ENCODE results near the gene CHPT1.
"Not testable (repeated sequence)": the region's sequence is repeated elsewhere in the genome, so short reads cannot be mapped to it uniquely, and the experiment has no call there.

Gene CHPT1

DNA sequence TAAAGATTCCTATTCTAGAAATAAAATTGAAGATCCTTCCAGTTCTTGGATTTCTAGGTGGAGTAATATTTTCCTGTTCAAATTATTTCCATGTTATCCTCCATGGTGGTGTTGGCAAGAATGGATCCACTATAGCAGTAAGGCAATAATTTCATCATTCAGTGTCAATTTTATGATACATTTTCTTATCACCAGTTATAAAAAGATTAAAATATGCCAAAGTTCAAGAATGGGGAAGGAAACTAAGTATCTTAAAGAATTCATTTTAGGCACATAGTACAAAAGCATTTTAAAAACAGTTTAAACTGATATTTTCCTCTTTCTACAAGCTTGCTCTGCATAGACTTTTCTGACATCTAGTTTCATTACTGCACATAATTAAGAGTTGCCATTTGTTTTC, 22.7 kb downstream of the CHPT1 start:
- no peak for DNase-seq (ENCODE audit: low read depth, low spot score)

DNA sequence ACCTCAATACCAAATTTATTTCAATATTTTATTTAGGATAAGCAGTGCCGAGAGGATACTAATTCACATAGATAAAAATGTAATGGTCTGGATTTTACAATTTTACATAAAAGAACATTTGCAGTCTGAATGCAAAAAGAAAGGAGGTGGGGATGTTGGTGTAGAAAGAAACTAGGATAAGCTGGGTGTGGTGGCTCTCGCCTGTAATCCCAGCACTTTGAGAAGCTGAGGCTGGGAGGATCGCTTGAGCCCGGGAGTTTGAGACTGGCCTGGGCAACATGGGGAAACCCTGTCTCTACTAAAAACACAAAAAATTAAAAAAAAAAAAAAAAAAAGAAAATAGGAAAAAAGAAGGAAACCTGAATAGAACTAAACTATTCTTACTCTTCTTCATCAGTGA, 25.0 kb downstream of the CHPT1 start:
- DNase-seq (ENCODE audit: low read depth, low spot score): no peak

DNA sequence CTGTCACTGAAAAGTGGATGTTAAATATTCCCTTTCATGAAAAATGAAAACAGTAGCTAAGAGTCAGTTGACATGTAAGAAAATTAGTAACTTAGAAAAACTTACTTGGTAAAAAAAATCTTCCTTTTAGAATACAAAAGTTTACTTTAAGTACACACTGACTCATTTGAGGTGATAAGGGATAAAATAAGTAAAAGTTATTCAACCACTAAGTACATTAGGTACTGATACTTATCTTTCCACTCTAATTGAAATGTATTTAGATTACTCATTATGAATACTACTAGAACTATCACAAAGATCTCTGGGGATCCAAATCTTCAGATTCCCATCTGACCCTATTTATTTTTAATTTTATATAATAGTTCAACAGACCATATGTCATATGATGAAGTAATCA, 29.7 kb downstream of the CHPT1 start:
- no peak for DNase-seq (ENCODE audit: low read depth, low spot score)

DNA sequence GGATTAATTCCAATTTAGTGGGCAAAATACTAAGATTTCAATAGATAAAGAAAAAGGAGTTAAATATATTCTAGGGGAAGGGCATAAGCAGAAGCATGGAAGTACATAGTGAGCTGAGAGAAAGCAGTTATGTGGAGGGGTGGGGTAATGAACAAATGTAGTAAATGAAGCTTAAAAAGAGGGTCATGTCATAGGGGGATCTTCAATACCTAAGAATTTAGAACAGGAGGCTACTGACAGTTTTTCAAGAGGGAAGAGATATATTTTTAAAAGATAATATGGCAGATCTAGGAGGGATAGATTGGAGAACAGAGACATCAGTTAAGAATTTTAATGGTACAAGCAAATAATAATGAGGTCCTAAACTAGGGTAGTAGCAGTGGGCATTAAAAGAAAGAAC, 32.4 kb downstream of the CHPT1 start:
- DNase-seq (ENCODE audit: low read depth, low spot score): no peak

DNA sequence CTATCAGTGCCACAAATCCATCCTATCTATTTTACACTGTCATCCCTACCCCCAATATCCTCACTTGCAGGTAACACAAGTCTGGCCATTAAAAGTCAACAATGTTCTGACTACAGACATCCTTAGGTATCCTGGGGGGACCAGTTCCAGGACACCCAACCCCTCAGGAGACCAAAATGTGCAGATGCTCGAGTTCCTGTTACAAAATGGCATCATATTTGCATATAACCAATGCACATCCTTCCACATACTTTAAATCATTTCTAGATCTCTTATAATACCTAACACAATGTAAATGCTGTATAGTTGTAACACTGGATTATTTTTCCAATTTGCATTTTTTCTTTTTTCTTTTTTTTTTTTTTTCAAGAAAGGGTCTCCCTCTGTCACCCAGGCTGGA, 34.9 kb downstream of the CHPT1 start:
- no peak for DNase-seq (ENCODE audit: low read depth, low spot score)

DNA sequence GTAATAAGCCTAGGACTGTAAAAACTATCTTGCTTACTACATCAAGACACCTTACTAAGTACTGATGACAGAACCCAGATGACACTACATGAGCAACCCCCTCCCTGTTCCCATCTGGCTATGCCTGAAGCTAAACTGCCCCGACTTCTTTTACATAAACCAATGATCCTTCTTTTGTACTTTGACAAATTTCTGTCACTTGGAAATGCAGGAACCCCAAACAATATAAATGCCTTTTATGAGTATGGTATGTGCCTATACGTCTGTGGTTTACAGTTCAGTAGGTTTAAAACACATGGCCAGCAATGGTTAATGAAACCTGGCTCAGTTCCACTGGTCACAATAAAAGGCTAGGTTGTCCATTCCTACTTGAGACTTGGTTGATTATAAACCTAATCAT, 35.7 kb downstream of the CHPT1 start:
- no peak for DNase-seq (ENCODE audit: low read depth, low spot score)

DNA sequence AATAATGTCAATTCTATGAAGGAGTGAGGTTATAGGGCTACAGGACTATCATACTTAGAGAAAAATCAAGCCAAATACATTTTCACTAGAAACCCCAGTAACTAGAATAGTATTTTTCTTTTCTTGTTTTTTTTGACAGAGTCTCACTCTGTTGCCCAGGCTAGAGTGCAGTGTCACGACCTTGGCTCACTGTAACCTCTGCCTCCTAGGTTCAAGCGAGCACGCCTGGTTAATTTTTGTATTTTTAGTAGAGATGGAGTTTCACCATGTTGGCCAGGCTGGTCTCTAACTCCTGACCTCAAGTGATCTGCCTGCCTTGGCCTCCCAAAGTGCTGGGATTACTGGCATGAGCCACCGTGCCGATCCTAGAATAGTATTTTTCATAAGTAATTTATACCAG, 37.0 kb downstream of the CHPT1 start:
- DNase-seq (ENCODE audit: low read depth, low spot score): not testable (repeated sequence)

DNA sequence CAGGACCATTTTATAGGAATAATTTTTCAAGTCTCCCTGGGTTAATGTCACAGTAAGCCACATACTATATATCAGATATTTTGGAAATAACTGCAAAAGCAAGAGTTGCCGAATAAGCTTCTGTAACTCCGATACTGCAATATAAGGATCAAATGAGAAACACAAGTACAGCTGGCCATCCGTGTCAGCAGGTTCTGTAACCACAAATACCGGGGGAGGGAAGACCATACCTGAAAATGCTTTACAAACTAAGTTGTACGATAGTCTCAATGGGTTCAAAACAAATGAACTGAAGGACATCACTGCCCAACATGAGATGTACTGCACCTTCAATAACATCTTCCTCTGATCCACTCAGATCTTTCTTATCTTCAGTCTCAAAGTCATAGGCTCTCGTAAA, 40.0 kb downstream of the CHPT1 start:
- no peak for DNase-seq (ENCODE audit: low read depth, low spot score)

DNA sequence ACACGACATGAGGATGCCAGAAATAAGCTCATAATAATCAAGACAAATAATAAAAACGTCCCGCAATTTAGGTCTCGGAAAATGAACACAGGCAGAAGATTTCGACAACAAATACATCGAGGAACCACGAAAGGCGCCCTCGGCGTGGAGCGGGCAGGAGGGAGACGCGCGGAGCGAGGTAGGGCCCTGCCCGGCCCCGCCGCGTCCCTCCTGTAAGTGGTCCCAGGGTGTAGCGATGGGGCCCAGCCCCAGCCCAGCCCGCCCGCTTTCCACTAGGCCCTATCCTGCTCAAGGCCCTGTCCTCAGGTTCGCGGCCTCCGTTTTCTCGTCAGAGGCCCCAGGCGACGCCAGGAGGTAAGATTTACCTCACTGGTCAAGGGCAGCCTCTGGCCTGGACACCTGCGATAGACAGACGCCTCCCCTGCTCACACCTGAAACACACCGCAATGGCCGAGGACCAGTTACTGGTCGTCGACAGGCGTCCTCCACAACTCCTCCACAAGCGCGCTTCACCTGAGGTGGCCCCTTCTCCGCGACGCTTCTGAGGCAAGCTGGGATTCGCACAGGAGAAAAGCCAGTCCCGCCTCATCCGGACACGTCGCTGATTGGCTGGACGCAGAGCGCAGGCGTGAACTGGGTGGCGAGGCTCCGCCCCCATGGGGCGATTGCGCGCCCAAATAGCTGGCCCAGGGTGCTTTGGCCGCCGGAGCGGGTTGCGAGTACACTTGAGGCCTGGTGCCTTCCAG, 41.7 kb downstream of the CHPT1 start, which contains the start of gene SYCP3:
SYCP3 (minus strand) TSS at position 543 of the 746 bp plus-strand sequence. CDS start 1,527 bp downstream, outside the sequence.
- no peak for DNase-seq (ENCODE audit: low read depth, low spot score)

DNA sequence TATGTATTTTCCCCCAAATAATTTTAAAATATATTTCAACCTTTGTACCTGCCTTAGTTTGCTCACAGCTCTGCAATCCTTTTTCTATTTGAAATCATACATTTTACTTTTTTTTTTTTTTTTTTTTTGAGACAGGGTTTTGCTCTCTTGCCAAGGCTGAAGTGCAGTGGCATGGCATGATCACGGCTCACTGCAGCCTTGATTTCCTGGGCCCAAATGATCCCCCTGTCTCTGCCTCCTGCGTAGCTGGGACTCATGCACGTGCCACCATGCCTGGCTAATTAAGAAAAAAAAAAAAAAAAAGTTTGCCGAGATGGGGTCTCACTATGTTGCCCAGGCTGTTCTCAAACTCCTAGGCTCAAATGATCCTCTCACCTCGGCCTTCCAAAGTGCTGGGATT, 43.1 kb downstream of the CHPT1 start:
- DNase-seq (ENCODE audit: low read depth, low spot score): no peak

DNA sequence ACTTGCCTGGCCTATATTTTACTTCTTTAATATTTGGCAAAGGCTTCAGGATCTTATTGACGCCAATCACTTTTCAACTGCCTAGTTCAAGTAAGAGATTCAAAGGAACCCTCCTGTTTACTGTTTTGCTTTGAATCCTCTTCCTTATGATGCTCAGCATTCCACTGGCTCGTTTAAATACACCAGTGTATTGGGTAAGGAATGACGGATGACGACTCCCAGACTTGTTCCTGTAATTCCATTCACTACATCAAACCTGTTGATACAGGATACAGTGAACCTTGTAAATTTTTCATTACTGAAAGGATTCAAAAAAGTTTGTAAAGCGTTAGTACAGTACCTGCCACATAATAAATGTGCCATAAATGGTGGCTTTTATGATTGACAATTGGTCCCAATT, 43.5 kb downstream of the CHPT1 start:
- DNase-seq (ENCODE audit: low read depth, low spot score): no peak

DNA sequence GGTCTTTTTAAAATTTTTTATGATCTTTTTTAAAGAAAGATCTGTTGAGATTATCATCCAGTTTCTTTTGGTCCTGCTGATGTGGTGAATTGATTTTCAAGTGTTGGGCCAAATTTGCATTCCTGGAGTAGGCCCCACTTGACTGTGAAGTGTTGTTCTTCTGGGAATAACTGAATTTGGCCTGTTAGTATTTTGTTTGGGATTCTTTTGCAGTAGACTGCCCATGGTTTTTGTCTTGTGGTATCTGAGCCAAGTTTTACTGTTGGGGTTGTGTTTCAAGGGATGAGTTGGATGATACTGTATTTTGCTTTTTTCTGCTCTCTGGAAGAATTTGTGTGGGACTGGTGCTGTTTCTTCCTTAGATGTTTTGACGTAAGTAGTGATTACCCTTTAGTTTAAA, 45.8 kb downstream of the CHPT1 start:
- no peak for DNase-seq (ENCODE audit: low read depth, low spot score)

DNA sequence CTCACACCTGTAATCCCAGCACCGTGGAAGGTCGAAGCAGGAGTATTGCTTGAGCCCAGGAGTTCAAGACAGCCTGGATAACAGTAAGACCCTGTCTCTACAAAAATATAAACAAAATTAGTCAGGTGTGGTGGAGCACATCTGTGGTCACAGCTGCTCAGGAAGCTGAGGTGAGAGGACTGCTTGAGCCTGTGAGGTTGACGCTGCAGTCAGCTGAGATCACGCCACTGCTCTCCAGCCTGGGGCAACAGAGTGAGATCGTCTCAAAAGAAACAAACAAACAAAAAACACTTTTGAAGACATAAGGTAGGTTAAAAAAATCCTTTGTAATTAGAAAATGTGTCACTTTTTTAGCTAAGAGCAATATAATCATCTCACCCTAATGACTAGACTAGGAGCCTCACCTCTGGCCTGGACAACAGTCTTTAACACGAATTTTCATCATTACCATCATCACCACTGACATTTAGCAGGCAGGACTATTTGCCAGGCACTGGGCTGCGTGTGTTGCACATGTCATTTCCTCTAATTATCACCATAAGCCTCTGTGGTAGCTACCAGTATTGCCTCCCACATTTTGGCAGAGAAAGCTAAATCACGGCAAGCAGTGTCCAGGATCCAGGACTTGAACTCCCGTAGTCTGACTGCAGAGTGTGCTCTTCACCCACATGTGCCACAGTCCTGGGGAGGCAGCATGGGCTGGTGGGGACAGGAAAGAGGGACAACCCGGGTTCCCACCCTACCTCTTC, 46.5 kb downstream of the CHPT1 start:
- no peak for DNase-seq (ENCODE audit: low read depth, low spot score)

DNA sequence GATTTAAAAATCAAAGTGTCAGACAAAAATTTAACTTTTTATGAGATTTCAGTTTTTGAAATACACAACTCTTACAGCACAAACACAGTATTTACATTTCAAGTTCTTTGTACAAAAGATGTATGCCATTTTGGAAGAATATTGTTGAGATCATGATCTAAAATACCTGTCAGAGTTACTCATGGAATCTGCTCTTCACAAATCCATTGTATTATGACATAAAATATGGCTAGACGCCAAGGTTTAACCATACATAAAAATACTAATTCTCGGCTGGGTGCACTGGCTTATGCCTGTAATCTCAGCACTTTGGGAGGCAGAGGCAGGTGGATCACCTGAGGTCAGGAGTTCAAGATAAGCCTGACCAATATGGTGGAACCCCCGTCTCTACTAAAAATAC, 48.0 kb downstream of the CHPT1 start:
- DNase-seq (ENCODE audit: low read depth, low spot score): no peak

DNA sequence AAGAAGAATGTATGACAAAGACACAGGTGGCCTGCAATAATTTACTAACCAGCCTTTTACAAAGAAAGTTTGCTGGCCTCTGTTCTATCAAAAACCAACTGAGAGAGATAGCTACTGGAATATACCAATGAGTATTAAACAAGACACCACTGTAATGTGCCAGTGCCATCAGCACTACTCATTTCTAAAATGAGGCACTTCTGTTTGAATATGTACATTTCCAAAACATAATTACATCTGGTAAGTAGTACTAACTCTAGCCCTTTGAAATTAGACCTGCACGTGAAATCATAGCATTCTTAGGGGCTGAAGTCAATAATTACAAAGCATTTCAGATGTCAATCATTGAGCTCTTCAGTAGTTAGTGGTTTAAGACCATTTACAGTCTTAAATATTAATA, 48.8 kb downstream of the CHPT1 start:
- DNase-seq (ENCODE audit: low read depth, low spot score): no peak

DNA sequence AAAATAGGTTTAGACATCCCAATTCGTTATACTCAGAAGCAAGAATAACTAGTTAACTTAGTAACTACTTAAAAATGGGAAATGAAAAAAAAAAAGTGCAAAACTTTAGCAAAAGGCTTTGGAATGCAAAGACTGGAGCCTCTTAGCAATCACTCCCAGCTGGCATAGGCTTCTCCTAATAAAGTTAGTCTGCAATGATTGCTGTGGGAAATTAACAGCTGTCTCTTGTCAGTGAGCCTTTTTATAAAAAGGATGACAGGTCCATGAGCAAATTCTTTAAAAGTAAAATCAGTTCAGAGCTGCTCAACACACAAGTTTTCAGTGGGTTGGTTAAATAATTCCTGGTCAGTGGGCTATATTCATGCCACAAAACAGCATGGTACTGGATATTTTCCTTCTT, 49.2 kb downstream of the CHPT1 start:
- no peak for DNase-seq (ENCODE audit: low read depth, low spot score)

DNA sequence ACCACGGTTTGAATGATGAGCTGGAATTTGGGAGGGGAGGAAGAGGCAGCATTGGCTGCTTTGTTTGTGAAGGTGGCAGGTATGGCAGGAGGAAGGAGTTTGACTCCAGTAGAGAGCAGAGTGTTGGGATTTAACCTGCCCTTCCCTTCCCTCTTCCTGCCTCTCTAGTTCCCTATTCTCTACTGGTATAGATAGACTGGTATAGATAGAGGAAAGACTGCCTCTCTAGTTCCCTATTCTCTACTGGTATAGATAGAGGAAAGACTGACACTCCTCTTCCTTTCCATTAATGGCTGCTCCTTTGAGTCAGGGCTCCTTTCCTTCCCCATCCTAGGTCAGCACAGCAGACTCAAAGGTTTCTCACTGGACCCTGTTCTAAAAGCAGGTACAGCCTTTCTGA, 50.3 kb downstream of the CHPT1 start:
- no peak for DNase-seq (ENCODE audit: low read depth, low spot score)

DNA sequence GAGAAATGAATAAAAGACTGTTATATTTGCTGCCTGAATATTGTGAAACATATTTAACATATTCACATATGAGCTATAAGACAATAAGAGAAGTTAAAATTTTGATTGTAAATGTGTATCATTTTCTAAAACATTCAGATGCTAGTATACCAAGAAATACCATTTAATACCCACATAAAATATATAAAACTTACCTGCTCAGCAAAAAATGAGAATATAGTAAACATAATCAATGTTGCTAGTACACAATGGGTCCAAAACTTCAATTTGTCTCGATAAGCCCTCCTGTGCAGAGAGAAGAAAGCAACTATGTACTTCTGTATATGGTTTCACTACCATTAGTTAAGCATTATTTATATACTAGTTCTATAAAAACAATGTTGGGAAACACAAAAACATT, 51.5 kb downstream of the CHPT1 start:
- DNase-seq (ENCODE audit: low read depth, low spot score): no peak

DNA sequence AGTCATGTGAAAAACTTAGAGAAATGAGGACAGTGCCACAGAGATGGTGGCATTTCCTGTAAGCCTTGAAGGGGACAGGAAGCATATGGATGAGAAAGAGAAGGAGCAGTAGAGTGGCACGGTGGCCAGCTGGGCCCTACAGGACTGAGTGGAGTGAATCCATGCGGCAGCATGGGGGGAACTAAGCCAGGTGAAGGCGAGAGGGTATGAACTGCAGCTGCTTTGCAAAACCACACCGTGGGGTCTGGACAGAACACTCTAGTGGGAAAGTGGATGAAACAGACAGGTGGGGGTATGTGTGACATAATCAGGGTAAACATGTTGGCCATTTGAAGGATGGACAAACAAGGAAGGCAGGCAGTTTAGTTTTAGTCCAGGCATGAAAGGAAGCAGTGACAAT, 52.2 kb downstream of the CHPT1 start:
- DNase-seq (ENCODE audit: low read depth, low spot score): no peak

DNA sequence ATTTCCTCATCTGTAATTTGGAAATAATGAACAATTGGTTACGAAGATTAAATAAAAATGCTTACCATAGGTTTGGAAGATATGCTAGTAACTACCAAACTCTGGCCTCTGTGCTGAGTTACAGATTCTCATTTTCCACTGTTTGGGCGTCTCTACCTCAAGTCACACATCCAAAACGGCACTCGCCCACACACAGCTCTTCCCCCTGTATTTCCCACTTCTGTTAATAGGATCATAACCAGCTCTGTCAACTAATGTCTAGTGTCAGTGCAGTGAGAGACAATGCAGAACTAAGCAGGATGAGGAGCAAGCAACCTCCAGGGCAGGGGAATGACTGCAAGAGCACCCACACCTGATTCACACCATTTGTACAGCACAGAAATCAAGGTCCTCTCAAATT, 52.7 kb downstream of the CHPT1 start:
- DNase-seq (ENCODE audit: low read depth, low spot score): no peak

DNA sequence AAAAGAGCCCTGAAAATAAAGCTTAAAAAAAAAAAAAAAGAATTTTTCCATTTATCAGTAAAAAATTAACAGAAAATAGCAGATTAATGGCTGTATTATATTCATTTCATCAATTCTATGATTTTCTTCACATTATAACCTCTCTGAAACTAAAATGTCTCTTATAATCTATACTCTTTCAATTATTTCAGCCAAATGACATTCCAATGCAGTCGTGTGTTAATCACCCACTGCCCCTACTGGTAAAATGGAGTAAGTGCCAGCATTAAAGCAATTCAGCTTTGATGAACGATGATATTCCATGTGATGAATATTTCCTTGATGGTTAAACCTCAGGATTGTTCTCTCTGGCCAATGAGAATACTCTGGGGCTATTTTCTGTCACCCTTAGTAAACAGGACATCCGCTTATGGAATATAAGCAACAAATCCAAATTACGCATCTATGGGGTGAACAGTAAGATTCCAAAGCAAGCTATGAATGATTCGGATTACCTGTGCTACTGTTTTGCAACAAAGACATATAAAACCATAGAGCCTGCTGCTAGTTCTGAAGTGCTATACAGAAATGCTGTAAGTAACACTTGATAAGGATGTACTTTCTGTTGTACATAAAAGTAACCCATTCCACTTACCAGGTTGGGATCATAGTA, 62.1 kb downstream of the CHPT1 start:
- DNase-seq (ENCODE audit: low read depth, low spot score): no peak

DNA sequence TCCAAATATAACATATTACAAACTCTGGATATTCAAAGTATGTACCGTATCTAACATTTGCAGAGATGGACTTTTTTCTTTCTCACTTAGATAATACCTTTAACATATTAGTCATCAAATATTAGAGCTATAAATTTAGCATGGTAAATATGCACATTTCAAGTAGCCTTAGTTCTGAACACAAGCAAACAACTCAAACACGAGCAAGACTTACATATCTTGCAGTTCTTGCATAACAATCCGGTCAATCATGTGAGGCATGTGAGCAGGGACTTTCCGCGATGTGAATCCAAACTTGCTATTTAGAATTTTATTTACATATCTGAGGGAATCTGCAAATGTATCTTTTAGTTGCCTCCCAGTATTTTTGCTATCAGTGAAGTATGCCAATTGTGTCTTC, 63.9 kb downstream of the CHPT1 start:
- DNase-seq (ENCODE audit: low read depth, low spot score): no peak

DNA sequence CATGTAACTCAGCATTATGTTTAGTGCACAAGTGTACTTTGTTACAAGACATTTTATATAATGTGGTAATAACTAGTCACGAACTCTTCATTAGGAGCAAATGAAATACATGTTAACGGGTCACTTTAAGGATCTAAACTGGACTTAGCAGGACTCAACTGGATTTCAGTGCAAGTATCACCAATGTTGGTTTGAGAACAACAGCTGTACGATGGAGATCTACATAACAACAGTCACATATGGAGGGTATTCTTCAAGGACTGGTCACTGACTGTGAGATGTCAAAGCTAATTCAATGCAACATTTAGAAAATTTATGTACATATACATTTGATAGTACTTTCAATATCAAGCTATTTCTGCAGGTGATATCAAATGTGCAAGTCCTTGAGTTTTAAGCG, 64.3 kb downstream of the CHPT1 start:
- no peak for DNase-seq (ENCODE audit: low read depth, low spot score)

Measured in iPS DF 19.7 (cell line).